Heart right ventricle (tissue), 16 donors: ENCODE data around the gene BSND. TPM values are rescaled to one million over a fixed set of nuclear protein-coding genes. Genes with fewer than 3 reads are reported as not detected.

ENCODE experiments used
- ATAC-seq, 8 donors: fragments of 200-7000 bp; cut with Tn5 transposase; one replicate each; pipeline ENCODE4 v1.9.1; 2020; ENCODE audit warnings: mild to moderate bottlenecking in 8 of 8, moderate library complexity in 8 of 8, moderate number of reproducible peaks in 1 of 8
- DNase-seq, 2 donors: peaks; one replicate each; pipeline ENCODE4 v3.0.0-alpha.2; 2020
- H3K27ac ChIP-seq, 10 donors: fragments of 200-600 bp; sonication (generic) in 2 of 10; one replicate each; pipeline versions ENCODE4 v1.5.0 to v1.8.0; 2020 to 2022; ENCODE audit warnings: mild to moderate bottlenecking in 3 of 10
- H3K27me3 ChIP-seq, 7 donors: fragments of 200-600 bp; one replicate each; pipeline ENCODE4 v1.8.0; 2021 to 2022; ENCODE audit warnings: mild to moderate bottlenecking in 2 of 7
- H3K36me3 ChIP-seq, 9 donors: fragments of 200-600 bp; sonication (generic) in 1 of 9; one replicate each; pipeline versions ENCODE4 v1.5.0 to v1.8.0; 2020 to 2022; ENCODE audit warnings: mild to moderate bottlenecking in 2 of 9
- H3K4me1 ChIP-seq, 9 donors: fragments of 200-600 bp; sonication (generic) in 1 of 9; one replicate each; pipeline versions ENCODE4 v1.5.0 to v1.8.0; 2020 to 2022; ENCODE audit warnings: mild to moderate bottlenecking in 4 of 9
- H3K4me3 ChIP-seq, 10 donors: fragments of 200-600 bp; sonication (generic) in 2 of 10; one replicate each; pipeline versions ENCODE4 v1.5.0 to v1.8.0; 2020 to 2022; ENCODE audit warnings: mild to moderate bottlenecking in 7 of 10, moderate library complexity in 2 of 10
- H3K9me3 ChIP-seq, 11 donors: fragments of 200-600 bp in 10 of 11; sonication (generic) in 2 of 11; one replicate each; pipeline versions ENCODE4 v1.5.0 to v1.8.0; 2013 to 2022; ENCODE audit warnings: mild to moderate bottlenecking in 2 of 11, control low read depth in 1 of 11, moderate library complexity in 1 of 11
- WGBS, 2 donors: extraction: QIAGEN DNeasy Blood & Tissue Kit; methylation state at CpG; one replicate each; pipeline ENCODE4 v1.1.7; 2013; ENCODE audit warnings: inconsistent platforms in 1 of 2; 5-methylcytosine and 5-hydroxymethylcytosine counted together
- intact Hi-C, 10 donors: fragments of 100-400 bp; cut with DNase I; formaldehyde crosslinking; loops; one replicate each; pipeline versions ENCODE4 v1.11.1 to v1.14.2; 2022
- polyA plus RNA-seq, 2 donors: library from polyadenylated mRNA; stranded (reverse); fragments of 200-250 nt; gene quantifications; one replicate each; pipeline ENCODE4 v1.2.3, GENCODE V29; 2013
- total RNA-seq, 10 donors: library from RNA; stranded (reverse); fragmentation: NEBNext Ultra II Directional in 3 of 10; extraction: Animal tissue kit (Norgen Biotek cat#: 25700) in 3 of 10; gene quantifications; one replicate each; pipeline versions ENCODE4 v1.2.1 to v1.2.4, GENCODE V29; 2021 to 2023
- TF ChIP-seq, protein P1 (sequence below), 9 donors: fragments of 200-600 bp; sonication (generic) in 2 of 9; IDR thresholded peaks; one replicate each; pipeline versions ENCODE4 v1.5.0 to v1.8.0; 2021 to 2022; ENCODE audit warnings: antibody characterized with exemption in 9 of 9, mild to moderate bottlenecking in 5 of 9, moderate library complexity in 1 of 9
- donor health status: Arrhythmogenic right ventricular cardiomyopathy.
- donor health status: ischemic (EF 13 %, LVEDD 7.1; RV severe dilation, severe dysfunction).
- donor health status: healthy with polysubstance abuse.
- donor health status: DM: no; HTN: yes; CAD: no.
- donor health status: DM: no; HTN: no; CAD: no.
- donor health status: ischemic (EF 25% LVEDD 6.9; RV normal size, moderate dysfunction).
- donor health status: ischemic (EF 25% LVEDD 5.7; RV mildly dilated, moderate dysfunction).
- donor health status: healthy.
- donor health status: DM: yes; HTN: yes; CAD: no.
- donor health status: Ischemic cardiomyopathy.
- donor health status: ischemic (EF 35%, LVEDD 5.7; RV mildly dilated, moderate dysfunction).
- donor health status: nonischemic (EF 11% LVEDD 7.7; RV severe dilation, severe dysfunction).
- donor health status: DM: yes; HTN: yes; CAD: no.
- donor health status: PGD.
- donor health status: ischemic (EF 29% LVEDD 5.4; RV normal size, mild dysfunction).
- donor health status: nonischemic (EF 23%, LVEDD 6.1; RV moderate dilation, normal function).

Gene BSND
- total and polyA plus RNA-seq, 12 donors, result not detected

DNA sequence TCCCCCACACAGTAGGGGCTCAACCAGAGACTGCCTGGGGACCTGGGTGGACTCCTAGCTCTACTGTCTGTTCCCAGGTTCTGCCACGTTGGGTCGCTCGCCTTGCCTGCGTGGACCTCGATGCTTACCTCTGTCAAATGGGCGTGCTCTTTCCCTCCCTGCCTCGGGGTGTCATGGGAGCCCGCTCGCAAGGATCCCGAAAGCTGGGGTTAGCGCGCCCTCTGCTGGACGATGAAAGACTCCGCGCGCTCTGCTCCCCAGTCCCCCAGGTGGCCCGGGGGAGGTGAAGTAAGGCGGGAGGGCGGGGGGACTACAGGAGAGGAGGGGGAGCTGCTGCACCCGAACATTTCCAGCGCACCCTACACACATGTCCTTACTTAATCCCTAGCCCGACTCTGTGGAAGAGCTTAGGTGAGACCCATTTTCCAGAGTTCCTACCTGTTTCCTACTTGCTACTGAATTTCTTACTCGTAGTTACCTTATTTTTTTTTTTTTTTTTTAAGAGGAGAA, 2.3 kb upstream of the BSND start:
- peaks cover 17 to 59% (median 46%) of the 10 kb centered on the region in 7 donors for H3K27me3 ChIP-seq
- ATAC-seq, result peak; percentile 52 to 86 (median 78)

DNA sequence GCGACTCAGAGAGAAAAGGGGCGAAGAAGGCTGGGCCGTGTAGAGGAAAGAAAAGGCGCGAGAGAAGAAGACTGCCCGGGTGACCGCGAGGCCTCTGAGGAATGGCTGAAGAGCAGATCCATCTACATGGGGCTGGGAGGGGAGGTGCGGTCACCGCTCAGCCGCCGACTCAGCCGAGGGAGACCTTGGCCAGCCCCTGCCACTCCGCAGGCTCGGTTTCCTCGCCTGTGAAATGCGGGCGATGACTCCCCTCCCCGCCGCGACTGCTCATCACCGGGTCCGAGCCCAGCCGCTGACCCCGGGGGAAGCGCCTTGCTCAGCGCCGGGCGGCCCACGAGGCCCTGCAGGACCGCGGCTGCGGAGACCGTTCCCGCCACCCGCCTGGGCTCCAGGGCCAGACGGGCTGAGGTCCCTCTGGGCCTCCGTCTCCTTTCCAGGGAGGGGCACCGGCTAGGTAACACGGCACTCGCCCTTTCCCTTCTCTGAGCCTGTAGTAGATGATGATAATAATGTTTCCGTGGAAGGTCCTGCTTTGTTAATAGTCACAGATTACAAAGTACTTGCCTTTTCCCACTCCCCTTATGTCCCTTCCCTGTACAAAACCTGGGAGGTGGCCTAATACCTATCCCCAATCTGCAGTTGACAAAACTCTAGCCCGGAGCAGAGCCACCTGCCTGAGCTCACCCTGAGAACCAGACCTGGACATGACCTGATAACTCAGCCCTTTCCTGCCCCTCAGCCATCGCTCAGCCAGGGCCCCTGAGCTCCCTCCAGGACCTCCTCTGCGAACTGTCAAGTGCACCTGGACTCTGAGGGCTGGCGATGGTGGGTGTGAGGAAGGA, 1.6 kb upstream of the BSND start:
- no peak overlapping the region for H3K27ac ChIP-seq
- peaks cover 0 to 11% (median 5%) of the 10 kb centered on the region in 9 donors for H3K4me1 ChIP-seq
- ATAC-seq, result no peak
- H3K4me3 ChIP-seq, result peak overlapping the region in 1 of 10 donors; percentile 5
- H3K36me3 ChIP-seq, result no peaks in the 10 kb centered on the region
- peaks cover 17 to 59% (median 46%) of the 10 kb centered on the region in 7 donors for H3K27me3 ChIP-seq
- no peaks in the 10 kb centered on the region for H3K9me3 ChIP-seq
- no peak for DNase-seq
- TF ChIP-seq, protein P1, sequence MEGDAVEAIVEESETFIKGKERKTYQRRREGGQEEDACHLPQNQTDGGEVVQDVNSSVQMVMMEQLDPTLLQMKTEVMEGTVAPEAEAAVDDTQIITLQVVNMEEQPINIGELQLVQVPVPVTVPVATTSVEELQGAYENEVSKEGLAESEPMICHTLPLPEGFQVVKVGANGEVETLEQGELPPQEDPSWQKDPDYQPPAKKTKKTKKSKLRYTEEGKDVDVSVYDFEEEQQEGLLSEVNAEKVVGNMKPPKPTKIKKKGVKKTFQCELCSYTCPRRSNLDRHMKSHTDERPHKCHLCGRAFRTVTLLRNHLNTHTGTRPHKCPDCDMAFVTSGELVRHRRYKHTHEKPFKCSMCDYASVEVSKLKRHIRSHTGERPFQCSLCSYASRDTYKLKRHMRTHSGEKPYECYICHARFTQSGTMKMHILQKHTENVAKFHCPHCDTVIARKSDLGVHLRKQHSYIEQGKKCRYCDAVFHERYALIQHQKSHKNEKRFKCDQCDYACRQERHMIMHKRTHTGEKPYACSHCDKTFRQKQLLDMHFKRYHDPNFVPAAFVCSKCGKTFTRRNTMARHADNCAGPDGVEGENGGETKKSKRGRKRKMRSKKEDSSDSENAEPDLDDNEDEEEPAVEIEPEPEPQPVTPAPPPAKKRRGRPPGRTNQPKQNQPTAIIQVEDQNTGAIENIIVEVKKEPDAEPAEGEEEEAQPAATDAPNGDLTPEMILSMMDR (IDR thresholded peaks at IDR 0.05), result no peak
- 12 to 15% methylated on average over 45 to 46 of the region's 46 CpGs for WGBS, 2 donors
- intact Hi-C loops, result loop anchor here in 9 of 10 donors (1.0 to 5.0 kb wide), 4 partner anchors 45 to 52 kb away; no protein-coding TSS in a partner anchor

More for the DNA sequence above, 2.3 kb upstream of the BSND start:
- no peaks in the 10 kb centered on the region for H3K9me3 ChIP-seq
- intact Hi-C loops, result loop anchor here in 9 of 10 donors (1.0 to 5.0 kb wide), 4 partner anchors 44 to 52 kb away; no protein-coding TSS in a partner anchor
- H3K27ac ChIP-seq, result no peak overlapping the region
- H3K4me1 ChIP-seq, result peaks cover 0 to 11% (median 5%) of the 10 kb centered on the region in 9 donors
- TF ChIP-seq, protein P1 (IDR thresholded peaks at IDR 0.05), result peak; percentile 48 to 84 (median 74)
- no peaks in the 10 kb centered on the region for H3K36me3 ChIP-seq
- 6 to 7% methylated on average over 23 of the region's 23 CpGs for WGBS, 2 donors
- peak; percentile 57 to 79 for DNase-seq
- H3K4me3 ChIP-seq, result peak overlapping the region in 1 of 10 donors; percentile 5

DNA sequence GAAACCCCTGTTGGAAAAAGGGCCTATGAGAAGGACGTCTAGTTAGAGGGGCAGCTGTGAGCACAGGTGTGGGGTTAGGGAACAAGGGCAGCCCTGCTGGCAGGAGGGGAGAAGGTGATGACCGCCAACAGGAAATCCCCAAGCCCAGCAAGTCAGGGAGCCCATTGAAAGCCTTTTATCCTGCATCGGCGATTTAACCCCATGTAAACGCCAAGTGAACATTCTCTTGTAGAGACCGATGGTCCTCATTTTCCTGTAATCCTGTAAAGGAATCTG, 1.1 kb upstream of the BSND start:
- WGBS, 2 donors, result 69 to 74% methylated on average over 6 of the region's 6 CpGs
- intact Hi-C loops, result loop anchor here in 7 of 10 donors (2.0 to 5.0 kb wide), 3 partner anchors 45 to 53 kb away; no protein-coding TSS in a partner anchor
- H3K27me3 ChIP-seq, result peaks cover 17 to 60% (median 46%) of the 10 kb centered on the region in 7 donors

DNA sequence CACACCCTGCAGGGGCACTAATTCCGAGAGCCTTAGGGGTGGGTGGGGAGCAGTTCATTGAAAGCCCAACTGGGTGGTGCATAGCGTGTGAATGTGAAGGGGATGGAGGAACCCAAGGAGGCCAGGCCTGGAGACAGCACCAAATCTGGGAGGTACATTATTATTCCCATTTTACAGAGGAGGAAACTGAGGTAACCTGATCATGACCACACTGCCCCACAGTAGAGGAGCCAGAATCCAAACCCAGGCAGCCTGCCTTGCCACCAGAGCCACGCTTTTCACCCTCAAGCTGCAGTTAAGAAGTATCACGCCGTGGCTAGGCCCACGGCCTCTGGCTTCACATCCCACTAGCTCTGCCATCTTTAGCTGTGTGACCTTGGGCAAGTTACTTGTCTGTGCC, 633 bp upstream of the BSND start:
- Histone ChIP-seq H3K9me3 (no peaks in the 10 kb centered on the region), H3K4me1 (peaks cover 0 to 11% (median 5%) of the 10 kb centered on the region in 9 donors), H3K27ac (no peak overlapping the region), H3K4me3 (no peak overlapping the region), H3K36me3 (no peaks in the 10 kb centered on the region), H3K27me3 (peaks cover 17 to 60% (median 46%) of the 10 kb centered on the region in 7 donors)
- intact Hi-C loops, result loop anchor here in 4 of 10 donors (5.0 kb wide), 1 partner anchor 46 kb away; no protein-coding TSS in a partner anchor
- TF ChIP-seq, protein P1 (IDR thresholded peaks at IDR 0.05), result no peak
- ATAC-seq (no peak), DNase-seq (no peak)
- 85 to 91% methylated on average over 6 of the region's 6 CpGs for WGBS, 2 donors

More for the DNA sequence above, 1.1 kb upstream of the BSND start:
- no peak for DNase-seq
- H3K27ac ChIP-seq, result no peak overlapping the region
- ATAC-seq, result no peak
- peaks cover 0 to 11% (median 5%) of the 10 kb centered on the region in 9 donors for H3K4me1 ChIP-seq
- H3K9me3 ChIP-seq, result no peaks in the 10 kb centered on the region
- no peak overlapping the region for H3K4me3 ChIP-seq
- no peaks in the 10 kb centered on the region for H3K36me3 ChIP-seq
- TF ChIP-seq, protein P1 (IDR thresholded peaks at IDR 0.05), result no peak
